WTC11 (cell line): Measurements from ENCODE around the gene RALBP1. TPM values are rescaled to one million over a fixed set of nuclear protein-coding genes. Genes with fewer than 3 reads are reported as not detected.
A peak's percentile ranks its signal among the peaks of the same experiment; 100 is the strongest.
"Not testable (repeated sequence)": the region's sequence is repeated elsewhere in the genome, so short reads cannot be mapped to it uniquely, and the experiment has no call there.

Experiments used
- ATAC-seq: fragments of 200-7000 bp; cut with Tn5 transposase; 2 replicates; pipeline ENCODE4 v1.10.0; 2021; ENCODE audit warnings: mild to moderate bottlenecking, moderate library complexity
- CTCF ChIA-PET: fragments of 300-600 bp; sonication (Branson Sonifier 250); formaldehyde crosslinking; loops from one replicate; lab custom pipeline; 2021; ENCODE audit warnings: antibody characterized with exemption; lab: Charles Lee
- POLR2A ChIA-PET: fragments of 350-600 bp; sonication (Branson Sonifier 250); formaldehyde crosslinking; loops from one replicate; lab custom pipeline; 2021; ENCODE audit warnings: antibody characterized with exemption; lab: Charles Lee
- DNase-seq: peaks from one replicate; pipeline ENCODE4 v3.0.0; 2021; ENCODE audit warnings: low spot score
- H3K27ac Mint-ChIP-seq: 2 replicates; pipeline ENCODE4 v1.8.0; 2021; ENCODE audit warnings: mixed read lengths
- H3K27me3 Mint-ChIP-seq: 2 replicates; pipeline ENCODE4 v1.8.0; 2021; ENCODE audit warnings: low read depth, mild to moderate bottlenecking, moderate library complexity, mixed read lengths
- H3K36me3 Mint-ChIP-seq: 2 replicates; pipeline ENCODE4 v1.8.0; 2021; ENCODE audit warnings: mixed read lengths
- H3K4me1 Mint-ChIP-seq: 2 replicates; pipeline ENCODE4 v1.8.0; 2022; ENCODE audit warnings: mixed read lengths
- H3K4me3 Mint-ChIP-seq: 2 replicates; pipeline ENCODE4 v1.8.0; 2021; ENCODE audit warnings: mild to moderate bottlenecking, moderate library complexity, mixed read lengths
- H3K9me3 Mint-ChIP-seq: 2 replicates; pipeline ENCODE4 v1.8.0; 2021; ENCODE audit warnings: mixed read lengths
- CREB1 ChIP-seq: sonication (generic); formaldehyde crosslinking; IDR thresholded peaks from 2 replicates; pipeline ENCODE4 v1.8.0; 2023; ENCODE audit warnings: mild to moderate bottlenecking, missing genetic modification reagents
- CREM ChIP-seq: sonication (generic); formaldehyde crosslinking; IDR thresholded peaks from 2 replicates; pipeline ENCODE4 v1.8.1; 2022; ENCODE audit warnings: mild to moderate bottlenecking, missing genetic modification reagents, moderate library complexity
- ELF4 ChIP-seq: sonication (generic); formaldehyde crosslinking; IDR thresholded peaks from 2 replicates; pipeline ENCODE4 v1.8.1; 2022; ENCODE audit warnings: low read depth, mild to moderate bottlenecking, moderate library complexity, missing genetic modification reagents
- ESRRA ChIP-seq: sonication (generic); formaldehyde crosslinking; IDR thresholded peaks from 2 replicates; pipeline ENCODE4 v1.8.1; 2022; ENCODE audit warnings: mild to moderate bottlenecking, missing genetic modification reagents, borderline replicate concordance
- FOXK1 ChIP-seq: sonication (generic); formaldehyde crosslinking; IDR thresholded peaks from 2 replicates; pipeline ENCODE4 v1.8.0; 2022; ENCODE audit warnings: mild to moderate bottlenecking, moderate library complexity, missing genetic modification reagents
- JUN ChIP-seq: sonication (generic); formaldehyde crosslinking; IDR thresholded peaks from 2 replicates; pipeline ENCODE4 v1.8.0; 2023; ENCODE audit warnings: mild to moderate bottlenecking, missing genetic modification reagents
- NR1H2 ChIP-seq: sonication (generic); formaldehyde crosslinking; IDR thresholded peaks from 2 replicates; pipeline ENCODE4 v1.9.0; 2021; ENCODE audit warnings: mild to moderate bottlenecking, moderate library complexity, missing genetic modification reagents
- SMAD4 ChIP-seq: sonication (generic); formaldehyde crosslinking; IDR thresholded peaks from 2 replicates; pipeline ENCODE4 v1.8.0; 2022; ENCODE audit warnings: mild to moderate bottlenecking, missing genetic modification reagents
- ZNF121 ChIP-seq: sonication (generic); formaldehyde crosslinking; IDR thresholded peaks from 2 replicates; pipeline ENCODE4 v1.8.0; 2023; ENCODE audit warnings: missing genetic modification reagents
- ZNF396 ChIP-seq: fragments of 250-450 bp; sonication (Bioruptor Pico); IDR thresholded peaks from 2 replicates; pipeline ENCODE4 v1.8.0; 2021; ENCODE audit warnings: mild to moderate bottlenecking, moderate library complexity, borderline replicate concordance
- total RNA-seq: library from RNA; stranded (reverse); gene quantifications from 3 replicates; pipeline ENCODE4 v1.2.3, GENCODE V29; 2021
- TF ChIP-seq, protein P1 (sequence below): fragments of 250-450 bp; sonication (Bioruptor Pico); IDR thresholded peaks from 2 replicates; pipeline ENCODE4 v1.9.0; 2021; ENCODE audit warnings: mild to moderate bottlenecking
- TF ChIP-seq, protein P2 (sequence below): sonication (generic); formaldehyde crosslinking; IDR thresholded peaks from 2 replicates; pipeline ENCODE4 v1.8.0; 2023; ENCODE audit warnings: missing genetic modification reagents
- TF ChIP-seq, protein P3 (sequence below): sonication (generic); formaldehyde crosslinking; IDR thresholded peaks from 2 replicates; pipeline ENCODE4 v1.8.0; 2022; ENCODE audit warnings: mild to moderate bottlenecking, missing genetic modification reagents
- TF ChIP-seq, protein P4 (sequence below): sonication (generic); formaldehyde crosslinking; IDR thresholded peaks from 2 replicates; pipeline ENCODE4 v1.8.1; 2023; ENCODE audit warnings: mild to moderate bottlenecking, missing genetic modification reagents
- TF ChIP-seq, protein P5 (sequence below): sonication (generic); formaldehyde crosslinking; IDR thresholded peaks from 2 replicates; pipeline ENCODE4 v1.8.1; 2023; ENCODE audit warnings: mild to moderate bottlenecking, missing genetic modification reagents, borderline replicate concordance

The RALBP1 gene
- total RNA-seq, 1 experiment from 2014 or later, result 69.3 TPM

DNA sequence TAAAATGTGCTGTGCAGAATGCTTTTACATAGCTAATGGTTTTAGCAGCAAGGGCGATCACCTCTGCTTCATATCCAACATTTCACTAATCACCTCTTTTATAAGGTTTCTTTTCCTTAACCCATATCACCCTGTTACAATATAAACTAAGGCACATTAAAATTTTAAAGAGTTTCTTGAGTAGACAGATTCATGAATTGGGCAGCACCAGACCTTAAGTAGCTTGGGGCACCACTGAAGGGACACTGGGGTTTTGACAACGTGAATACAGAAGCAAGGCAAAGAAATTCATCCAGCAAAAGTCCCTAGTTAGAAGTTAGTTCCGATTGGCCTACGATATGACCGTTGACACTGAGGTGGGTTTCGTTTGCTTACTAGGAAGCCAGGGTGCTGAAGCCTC is 44.0 kb upstream of the RALBP1 start:
- CTCF ChIA-PET, result no interaction called here
- H3K36me3 Mint-ChIP-seq, result peaks cover 8% of the 10 kb centered on the region
- TF ChIP-seq ZNF396 (CRISPR knock-in tag) (no peak), ESRRA (CRISPR knock-in tag) (no peak)
- TF ChIP-seq, protein P1, sequence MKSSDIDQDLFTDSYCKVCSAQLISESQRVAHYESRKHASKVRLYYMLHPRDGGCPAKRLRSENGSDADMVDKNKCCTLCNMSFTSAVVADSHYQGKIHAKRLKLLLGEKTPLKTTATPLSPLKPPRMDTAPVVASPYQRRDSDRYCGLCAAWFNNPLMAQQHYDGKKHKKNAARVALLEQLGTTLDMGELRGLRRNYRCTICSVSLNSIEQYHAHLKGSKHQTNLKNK (CRISPR knock-in tag), result no peak
- H3K4me1 Mint-ChIP-seq, result peaks cover 14% of the 10 kb centered on the region
- H3K27me3 Mint-ChIP-seq, result no peaks in the 10 kb centered on the region
- POLR2A ChIA-PET, result no interaction called here
- H3K9me3 Mint-ChIP-seq, result peaks cover 14% of the 10 kb centered on the region
- H3K4me3 Mint-ChIP-seq, result no peak overlapping the region
- no peak for DNase-seq
- no peak for ATAC-seq
- H3K27ac Mint-ChIP-seq, result no peak overlapping the region

DNA sequence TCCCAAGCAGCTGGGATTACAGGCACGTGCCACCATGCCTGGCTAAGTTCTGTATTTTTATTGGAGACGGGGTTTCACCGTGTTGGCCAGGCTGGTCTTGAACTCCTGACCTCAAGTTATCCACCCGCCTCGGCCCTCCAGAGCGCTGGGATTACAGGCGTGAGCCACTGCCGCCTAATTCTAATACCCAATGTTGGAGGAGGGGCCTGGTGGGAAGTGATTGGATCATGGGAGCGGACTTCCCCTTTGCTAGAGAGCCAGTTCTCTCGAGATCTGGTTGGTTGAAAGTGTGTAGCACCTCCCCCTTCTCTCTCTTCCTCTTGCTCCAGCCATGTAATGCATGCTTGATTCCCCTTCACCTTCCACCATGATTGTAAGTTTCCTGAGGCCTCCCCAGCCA is 42.2 kb upstream of the RALBP1 start:
- H3K27me3 Mint-ChIP-seq, DNase-seq, CTCF ChIA-PET, H3K36me3 Mint-ChIP-seq, POLR2A ChIA-PET, H3K4me3 Mint-ChIP-seq, H3K27ac Mint-ChIP-seq: not testable (repeated sequence)
- peak; percentile 55 for ATAC-seq
- Mint-ChIP-seq H3K4me1 (peaks cover 21% of the 10 kb centered on the region), H3K9me3 (peaks cover 14% of the 10 kb centered on the region)
- peak; percentile 42; the same call in 1 of the 2 replicates for TF ChIP-seq ELF4 (CRISPR knock-in tag)

DNA sequence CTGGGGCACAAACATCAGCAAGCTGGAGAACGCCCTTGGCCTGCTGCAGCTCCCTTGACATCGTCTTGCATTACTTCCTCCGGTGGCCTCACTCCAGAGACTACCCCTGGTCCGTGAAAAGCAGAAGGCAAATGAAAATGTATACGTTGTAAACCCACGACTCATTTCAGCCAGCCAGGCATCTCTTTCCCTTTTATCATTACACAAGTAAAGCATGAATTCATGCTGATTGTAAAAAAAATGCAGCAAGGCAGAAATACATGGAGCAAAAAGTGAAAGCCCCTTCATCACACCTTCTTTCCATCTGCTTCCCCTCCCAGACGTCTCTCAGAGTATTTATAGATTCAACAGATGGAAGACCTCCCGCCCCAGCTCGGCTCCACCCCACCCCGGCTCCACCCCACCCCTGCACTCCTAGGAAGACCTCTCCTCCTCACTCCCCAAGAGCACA is 41.6 kb upstream of the RALBP1 start:
- no peak for TF ChIP-seq CREM
- no peak for TF ChIP-seq SMAD4 (CRISPR knock-in tag)
- no peak for TF ChIP-seq FOXK1 (CRISPR knock-in tag)
- no peak for TF ChIP-seq ZNF121 (CRISPR knock-in tag)
- no peak for TF ChIP-seq CREB1 (CRISPR knock-in tag)
- TF ChIP-seq NR1H2 (CRISPR knock-in tag), result no peak
- TF ChIP-seq, protein P2, sequence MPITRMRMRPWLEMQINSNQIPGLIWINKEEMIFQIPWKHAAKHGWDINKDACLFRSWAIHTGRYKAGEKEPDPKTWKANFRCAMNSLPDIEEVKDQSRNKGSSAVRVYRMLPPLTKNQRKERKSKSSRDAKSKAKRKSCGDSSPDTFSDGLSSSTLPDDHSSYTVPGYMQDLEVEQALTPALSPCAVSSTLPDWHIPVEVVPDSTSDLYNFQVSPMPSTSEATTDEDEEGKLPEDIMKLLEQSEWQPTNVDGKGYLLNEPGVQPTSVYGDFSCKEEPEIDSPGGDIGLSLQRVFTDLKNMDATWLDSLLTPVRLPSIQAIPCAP, result no peak
- TF ChIP-seq JUN (CRISPR knock-in tag), result no peak
- TF ChIP-seq, protein P3, sequence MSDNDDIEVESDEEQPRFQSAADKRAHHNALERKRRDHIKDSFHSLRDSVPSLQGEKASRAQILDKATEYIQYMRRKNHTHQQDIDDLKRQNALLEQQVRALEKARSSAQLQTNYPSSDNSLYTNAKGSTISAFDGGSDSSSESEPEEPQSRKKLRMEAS (CRISPR knock-in tag), result no peak
- TF ChIP-seq, protein P4, sequence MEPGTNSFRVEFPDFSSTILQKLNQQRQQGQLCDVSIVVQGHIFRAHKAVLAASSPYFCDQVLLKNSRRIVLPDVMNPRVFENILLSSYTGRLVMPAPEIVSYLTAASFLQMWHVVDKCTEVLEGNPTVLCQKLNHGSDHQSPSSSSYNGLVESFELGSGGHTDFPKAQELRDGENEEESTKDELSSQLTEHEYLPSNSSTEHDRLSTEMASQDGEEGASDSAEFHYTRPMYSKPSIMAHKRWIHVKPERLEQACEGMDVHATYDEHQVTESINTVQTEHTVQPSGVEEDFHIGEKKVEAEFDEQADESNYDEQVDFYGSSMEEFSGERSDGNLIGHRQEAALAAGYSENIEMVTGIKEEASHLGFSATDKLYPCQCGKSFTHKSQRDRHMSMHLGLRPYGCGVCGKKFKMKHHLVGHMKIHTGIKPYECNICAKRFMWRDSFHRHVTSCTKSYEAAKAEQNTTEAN (CRISPR knock-in tag), result no peak
- TF ChIP-seq, protein P5, sequence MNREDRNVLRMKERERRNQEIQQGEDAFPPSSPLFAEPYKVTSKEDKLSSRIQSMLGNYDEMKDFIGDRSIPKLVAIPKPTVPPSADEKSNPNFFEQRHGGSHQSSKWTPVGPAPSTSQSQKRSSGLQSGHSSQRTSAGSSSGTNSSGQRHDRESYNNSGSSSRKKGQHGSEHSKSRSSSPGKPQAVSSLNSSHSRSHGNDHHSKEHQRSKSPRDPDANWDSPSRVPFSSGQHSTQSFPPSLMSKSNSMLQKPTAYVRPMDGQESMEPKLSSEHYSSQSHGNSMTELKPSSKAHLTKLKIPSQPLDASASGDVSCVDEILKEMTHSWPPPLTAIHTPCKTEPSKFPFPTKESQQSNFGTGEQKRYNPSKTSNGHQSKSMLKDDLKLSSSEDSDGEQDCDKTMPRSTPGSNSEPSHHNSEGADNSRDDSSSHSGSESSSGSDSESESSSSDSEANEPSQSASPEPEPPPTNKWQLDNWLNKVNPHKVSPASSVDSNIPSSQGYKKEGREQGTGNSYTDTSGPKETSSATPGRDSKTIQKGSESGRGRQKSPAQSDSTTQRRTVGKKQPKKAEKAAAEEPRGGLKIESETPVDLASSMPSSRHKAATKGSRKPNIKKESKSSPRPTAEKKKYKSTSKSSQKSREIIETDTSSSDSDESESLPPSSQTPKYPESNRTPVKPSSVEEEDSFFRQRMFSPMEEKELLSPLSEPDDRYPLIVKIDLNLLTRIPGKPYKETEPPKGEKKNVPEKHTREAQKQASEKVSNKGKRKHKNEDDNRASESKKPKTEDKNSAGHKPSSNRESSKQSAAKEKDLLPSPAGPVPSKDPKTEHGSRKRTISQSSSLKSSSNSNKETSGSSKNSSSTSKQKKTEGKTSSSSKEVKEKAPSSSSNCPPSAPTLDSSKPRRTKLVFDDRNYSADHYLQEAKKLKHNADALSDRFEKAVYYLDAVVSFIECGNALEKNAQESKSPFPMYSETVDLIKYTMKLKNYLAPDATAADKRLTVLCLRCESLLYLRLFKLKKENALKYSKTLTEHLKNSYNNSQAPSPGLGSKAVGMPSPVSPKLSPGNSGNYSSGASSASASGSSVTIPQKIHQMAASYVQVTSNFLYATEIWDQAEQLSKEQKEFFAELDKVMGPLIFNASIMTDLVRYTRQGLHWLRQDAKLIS (CRISPR knock-in tag), result no peak
- TF ChIP-seq, all 79 proteins: peak for 0
- H3K4me1 Mint-ChIP-seq, result peaks cover 21% of the 10 kb centered on the region
- peak; percentile 50 for ATAC-seq
- DNase-seq, result no peak
- H3K4me3 Mint-ChIP-seq, result no peak overlapping the region
- CTCF ChIA-PET, result no interaction called here
- peaks cover 8% of the 10 kb centered on the region for H3K36me3 Mint-ChIP-seq
- no peak overlapping the region for H3K27ac Mint-ChIP-seq
- POLR2A ChIA-PET, result interaction anchor here (0.6 kb wide), 1 partner anchor 30 kb away, joined by 3 read pairs; no protein-coding TSS in a partner anchor
- no peaks in the 10 kb centered on the region for H3K27me3 Mint-ChIP-seq
- H3K9me3 Mint-ChIP-seq, result peaks cover 14% of the 10 kb centered on the region
